GM12801 (cell line): ENCODE results near the gene TIMM10.

Experiments
- CTCF ChIP-seq: IDR thresholded peaks from one replicate; pipeline ENCODE4 v1.5.1; 2011; ENCODE audit warnings: control low read depth; ENCODE audit not compliant: insufficient read length; ENCODE audit errors: extremely low read depth

Gene TIMM10

GRCh38 chr11:57484141-57484710 is 46.3 kb downstream of the TIMM10 start:
- no peak for TF ChIP-seq CTCF

- no peak for TF ChIP-seq CTCF
These were observed 47.0 kb downstream of the TIMM10 start for GRCh38 chr11:57483562-57483918.

GRCh38 chr11:57482782-57483561 is 47.6 kb downstream of the TIMM10 start:
- TF ChIP-seq CTCF = no peak

- TF ChIP-seq CTCF = no peak
These were observed 48.4 kb downstream of the TIMM10 start for GRCh38 chr11:57481915-57482781.

GRCh38 chr11:57481315-57481714 is 49.2 kb downstream of the TIMM10 start:
- TF ChIP-seq CTCF = no peak

GRCh38 chr11:57480409-57481137 is 50.0 kb downstream of the TIMM10 start:
- TF ChIP-seq CTCF = no peak

GRCh38 chr11:57479911-57480310 is 50.6 kb downstream of the TIMM10 start:
- no peak for TF ChIP-seq CTCF
